NCI-H2081 treated with DMSO at 0.1 percent for 48 hours (cell line): Measurements from ENCODE around the gene FRS2.
A peak's percentile ranks its signal among the peaks of the same experiment; 100 is the strongest.
"Not testable (repeated sequence)": the region's sequence is repeated elsewhere in the genome, so short reads cannot be mapped to it uniquely, and the experiment has no call there.

Source experiments
- DNase-seq: peaks from one replicate; lab custom pipeline; 2025; lab: John Stamatoyannopoulos, UW

Gene FRS2, protein sequence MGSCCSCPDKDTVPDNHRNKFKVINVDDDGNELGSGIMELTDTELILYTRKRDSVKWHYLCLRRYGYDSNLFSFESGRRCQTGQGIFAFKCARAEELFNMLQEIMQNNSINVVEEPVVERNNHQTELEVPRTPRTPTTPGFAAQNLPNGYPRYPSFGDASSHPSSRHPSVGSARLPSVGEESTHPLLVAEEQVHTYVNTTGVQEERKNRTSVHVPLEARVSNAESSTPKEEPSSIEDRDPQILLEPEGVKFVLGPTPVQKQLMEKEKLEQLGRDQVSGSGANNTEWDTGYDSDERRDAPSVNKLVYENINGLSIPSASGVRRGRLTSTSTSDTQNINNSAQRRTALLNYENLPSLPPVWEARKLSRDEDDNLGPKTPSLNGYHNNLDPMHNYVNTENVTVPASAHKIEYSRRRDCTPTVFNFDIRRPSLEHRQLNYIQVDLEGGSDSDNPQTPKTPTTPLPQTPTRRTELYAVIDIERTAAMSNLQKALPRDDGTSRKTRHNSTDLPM

GRCh38 chr12:69470189-69471075 lies at the start of gene FRS2:
FRS2 (plus strand) TSS chr12:69470388; CDS start chr12:69569031, 98,643 bp downstream.
- DNase-seq: peak; percentile 51

DNA sequence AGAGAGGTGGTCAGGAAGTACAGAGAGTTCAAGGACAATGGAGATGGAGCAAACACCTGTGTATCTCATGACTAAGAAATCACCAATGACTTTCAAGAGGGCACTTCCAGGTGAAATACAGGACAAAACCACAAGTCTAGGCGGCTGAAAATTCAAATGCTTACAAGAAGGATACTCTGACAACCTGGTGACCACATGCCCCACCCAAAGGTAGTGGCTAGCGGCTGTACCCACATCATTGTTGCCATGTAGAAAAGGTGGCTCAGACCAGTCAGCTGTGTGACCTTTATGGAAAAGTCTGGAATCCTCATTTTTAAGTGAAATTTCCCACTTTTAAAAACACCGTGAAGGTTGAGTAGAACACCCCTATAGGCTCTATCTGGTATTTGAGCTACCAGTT lies 48.6 kb upstream of the FRS2 start:
- no peak for DNase-seq

DNA sequence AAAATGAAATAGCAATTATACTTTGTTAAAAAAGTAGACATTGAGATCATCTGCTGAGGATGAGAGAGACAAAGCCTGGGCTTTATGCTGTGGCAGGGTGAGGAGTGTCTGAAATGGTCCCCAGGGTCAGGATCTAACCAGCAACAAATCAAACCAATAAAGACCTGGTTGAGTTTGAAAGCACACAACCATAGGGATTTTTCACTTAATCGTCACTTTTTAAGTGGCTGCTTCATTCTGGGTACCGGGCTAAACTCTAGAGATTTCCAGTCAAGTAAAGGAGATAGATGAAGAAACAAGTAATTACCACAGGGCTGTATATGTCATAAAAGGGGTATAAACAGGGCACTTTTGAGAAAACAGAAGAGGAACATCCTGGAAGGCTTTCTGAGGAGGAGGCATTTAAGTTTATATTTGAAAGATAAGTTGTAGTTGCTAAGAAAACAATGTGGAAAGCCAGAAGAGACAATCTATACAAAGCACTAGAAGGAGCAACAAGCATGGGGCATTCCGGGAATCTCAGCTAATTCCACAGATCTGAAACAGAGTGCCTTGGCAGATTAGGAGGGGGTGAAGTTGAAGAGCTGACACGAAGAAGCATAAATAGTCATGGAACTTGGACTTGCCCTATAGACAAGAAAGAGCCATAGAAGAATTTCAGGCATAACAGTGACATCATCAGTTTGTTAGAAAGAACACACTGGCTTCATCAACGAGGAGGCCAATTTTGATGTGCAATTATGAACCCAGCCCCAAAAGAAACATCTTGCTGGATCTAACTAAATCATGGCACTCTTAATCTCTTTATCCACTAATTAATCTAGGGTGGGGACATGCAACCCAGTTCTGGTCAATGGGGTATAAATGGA lies 46.9 kb upstream of the FRS2 start:
- DNase-seq: no peak

DNA sequence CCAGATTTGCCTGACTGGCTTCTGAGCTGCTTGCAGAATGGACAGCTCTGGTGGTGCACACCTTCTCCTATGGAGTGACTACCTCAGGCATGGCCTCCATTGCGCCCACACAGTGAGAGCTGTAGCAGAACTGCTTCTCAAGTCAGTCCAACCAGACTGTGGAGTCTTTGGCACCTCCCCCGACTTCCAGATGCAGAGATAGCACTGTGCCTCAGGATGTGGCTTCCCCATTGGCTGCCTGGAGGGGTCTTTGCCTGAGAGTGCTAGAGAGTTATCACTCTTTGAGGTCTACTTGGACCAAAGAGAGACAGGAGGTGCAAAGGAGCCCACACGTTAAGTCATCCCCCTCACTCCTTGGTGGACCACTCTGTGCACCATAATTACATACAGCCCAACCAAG lies 44.8 kb upstream of the FRS2 start:
- no peak for DNase-seq

DNA sequence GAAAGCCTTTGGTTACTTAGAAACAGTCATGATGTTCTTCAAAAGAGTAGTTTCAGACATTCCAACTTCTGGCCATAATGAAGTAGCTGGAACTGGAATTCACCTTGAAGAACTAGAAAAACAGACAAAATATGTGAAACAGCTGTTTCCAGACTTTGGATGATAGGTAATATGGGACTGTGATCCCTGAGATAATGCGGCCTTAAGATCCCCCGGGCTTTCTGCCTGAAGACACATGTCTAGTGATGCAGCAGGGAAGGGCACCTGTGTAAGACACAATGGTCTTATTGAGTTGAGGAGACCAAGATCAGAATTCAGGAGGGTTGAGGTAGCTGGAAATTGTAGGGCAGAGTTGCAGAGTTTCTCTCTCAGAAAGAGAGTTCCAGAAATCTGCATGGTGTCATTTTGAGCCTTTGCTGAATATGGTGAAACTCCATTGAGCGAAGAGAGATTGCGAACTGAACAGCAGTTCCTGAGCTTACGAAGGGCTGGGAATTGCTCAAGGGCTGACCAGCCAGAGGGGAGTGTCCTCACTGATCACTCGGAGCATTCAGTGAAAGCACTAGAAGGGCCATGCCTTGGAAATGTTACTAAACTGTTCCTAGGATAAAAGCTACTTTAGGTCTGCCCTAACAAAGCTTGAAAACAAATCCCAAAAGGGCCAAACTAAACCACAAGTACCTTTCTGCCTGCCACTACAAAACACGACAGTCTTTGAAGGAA lies 41.7 kb upstream of the FRS2 start:
- DNase-seq: no peak

DNA sequence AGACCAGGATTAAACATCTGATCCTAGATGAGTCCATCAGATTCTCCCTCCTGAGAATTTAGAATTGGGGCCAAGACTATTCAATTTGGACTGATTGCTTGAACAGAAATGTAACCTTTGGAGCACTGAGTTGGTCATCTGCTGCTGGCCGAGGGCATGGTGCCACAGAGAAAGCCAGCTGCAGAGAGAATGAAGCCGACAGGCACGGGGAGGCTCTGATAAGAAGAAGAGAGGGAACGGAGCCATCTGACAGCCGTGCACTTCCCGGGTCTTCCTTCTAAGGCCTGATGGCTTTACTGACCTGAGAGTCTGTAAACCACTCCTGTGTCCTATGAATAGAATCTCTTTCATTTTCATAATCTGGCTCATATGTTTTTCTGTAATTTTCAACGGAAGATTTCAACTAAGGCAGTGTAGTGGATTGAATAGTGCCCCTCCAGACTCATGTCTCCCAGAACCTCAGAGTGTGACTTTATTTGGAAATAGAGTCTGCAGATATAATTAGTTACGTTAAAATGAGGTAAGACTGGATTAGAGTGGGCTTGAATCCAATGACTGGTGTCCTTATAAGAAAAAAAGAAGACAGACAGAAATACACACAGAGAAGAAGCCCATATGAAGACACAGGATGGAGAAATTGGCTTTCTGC lies 39.1 kb upstream of the FRS2 start:
- DNase-seq: no peak

DNA sequence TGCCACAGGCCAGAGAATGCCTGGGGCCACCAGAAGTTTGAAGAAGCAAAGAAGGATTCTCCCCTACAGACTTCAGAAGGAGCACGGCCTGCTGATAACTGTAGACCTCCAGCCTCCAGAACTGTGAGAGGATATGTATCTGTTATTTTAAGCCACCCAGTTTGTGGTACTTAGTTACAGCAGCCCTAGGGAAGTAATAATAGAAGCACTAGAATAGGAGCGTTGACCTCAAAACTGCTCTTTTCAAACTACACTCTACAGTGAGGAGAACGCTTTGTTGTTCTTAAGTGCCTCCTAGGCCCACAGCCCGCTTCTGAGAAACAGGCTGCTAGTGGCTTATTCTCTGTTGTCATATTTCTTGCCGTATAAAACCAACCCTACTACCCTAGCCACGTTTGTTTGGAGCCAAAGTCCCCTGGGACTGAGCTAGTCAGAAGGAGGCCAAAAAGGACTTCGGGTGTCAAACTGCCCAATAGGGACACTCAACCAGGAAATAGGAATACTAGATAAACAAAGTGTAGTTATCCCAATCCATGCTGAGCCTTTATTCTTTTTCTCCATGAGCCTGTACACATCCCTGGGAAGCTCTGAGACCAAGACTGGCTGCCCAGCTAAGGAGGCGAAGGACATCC lies 38.5 kb upstream of the FRS2 start:
- no peak for DNase-seq

- no peak for DNase-seq
These were observed 36.5 kb upstream of the FRS2 start for GRCh38 chr12:69433653-69434052.

GRCh38 chr12:69435644-69436043 lies 34.5 kb upstream of the FRS2 start:
- DNase-seq: no peak

DNA sequence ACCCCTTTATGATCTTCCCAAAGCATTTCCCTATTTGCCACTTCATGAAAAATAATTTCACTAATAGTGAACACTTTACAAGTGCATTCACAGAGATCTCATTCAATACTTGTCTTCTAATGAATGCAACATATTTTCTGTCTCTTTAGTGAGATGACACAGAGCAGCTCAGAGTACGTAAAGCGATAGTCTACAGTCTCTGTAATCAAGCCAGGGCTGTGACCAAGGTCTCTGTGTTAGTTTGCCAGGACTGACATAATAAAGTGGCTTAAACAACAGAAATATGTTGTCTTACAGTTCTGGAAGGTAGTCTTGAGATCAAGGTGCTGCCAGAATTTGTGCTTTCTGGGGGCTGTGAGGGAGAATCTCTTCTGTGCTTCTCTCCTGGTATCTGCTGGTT lies 33.1 kb upstream of the FRS2 start:
- DNase-seq: no peak

DNA sequence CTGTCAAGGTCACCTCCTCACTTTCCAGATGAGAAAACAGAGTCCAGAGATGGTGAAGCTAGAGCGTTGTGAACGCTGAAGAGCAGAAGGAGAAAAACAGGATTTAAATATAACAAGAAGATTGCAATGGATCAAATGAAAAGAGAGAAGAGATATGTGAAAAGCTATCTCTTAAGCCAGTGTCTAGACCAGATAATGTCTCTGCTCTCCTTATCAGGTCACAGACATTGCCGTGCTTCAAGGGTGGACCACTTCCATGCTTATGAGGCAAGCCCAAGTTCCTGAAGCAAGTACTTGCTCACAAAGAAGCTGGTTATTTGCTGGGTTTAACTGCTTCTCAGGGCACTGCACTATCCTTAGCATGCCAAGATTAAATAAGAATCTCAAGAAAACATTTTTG lies 31.6 kb upstream of the FRS2 start:
- no peak for DNase-seq

- DNase-seq: no peak
These were observed 30.2 kb upstream of the FRS2 start for GRCh38 chr12:69440016-69440415.

GRCh38 chr12:69440886-69441285 lies 29.3 kb upstream of the FRS2 start:
- DNase-seq: no peak

DNA sequence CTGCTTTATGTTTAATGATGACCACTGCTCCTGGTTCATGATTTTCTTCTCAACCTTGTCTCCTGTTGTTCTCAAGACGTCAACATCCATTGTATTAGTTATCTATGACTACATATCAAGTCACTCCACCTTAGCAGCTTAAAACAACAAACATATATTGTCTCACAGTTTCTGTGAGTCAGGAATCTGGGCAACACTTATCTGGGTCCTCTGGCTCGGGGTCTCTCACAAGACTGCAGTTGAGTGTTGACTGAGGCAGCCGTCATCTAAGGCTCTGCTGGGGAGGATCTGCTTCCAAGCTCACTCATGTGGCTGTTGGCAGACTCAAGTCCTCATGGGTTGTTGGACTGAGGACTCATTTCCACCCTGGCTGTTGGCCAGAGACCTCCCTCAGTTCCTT lies 27.3 kb upstream of the FRS2 start:
- DNase-seq: no peak

GRCh38 chr12:69443916-69444315 lies 26.3 kb upstream of the FRS2 start:
- no peak for DNase-seq

- no peak for DNase-seq
These were observed 22.3 kb upstream of the FRS2 start for GRCh38 chr12:69447892-69448291.

DNA sequence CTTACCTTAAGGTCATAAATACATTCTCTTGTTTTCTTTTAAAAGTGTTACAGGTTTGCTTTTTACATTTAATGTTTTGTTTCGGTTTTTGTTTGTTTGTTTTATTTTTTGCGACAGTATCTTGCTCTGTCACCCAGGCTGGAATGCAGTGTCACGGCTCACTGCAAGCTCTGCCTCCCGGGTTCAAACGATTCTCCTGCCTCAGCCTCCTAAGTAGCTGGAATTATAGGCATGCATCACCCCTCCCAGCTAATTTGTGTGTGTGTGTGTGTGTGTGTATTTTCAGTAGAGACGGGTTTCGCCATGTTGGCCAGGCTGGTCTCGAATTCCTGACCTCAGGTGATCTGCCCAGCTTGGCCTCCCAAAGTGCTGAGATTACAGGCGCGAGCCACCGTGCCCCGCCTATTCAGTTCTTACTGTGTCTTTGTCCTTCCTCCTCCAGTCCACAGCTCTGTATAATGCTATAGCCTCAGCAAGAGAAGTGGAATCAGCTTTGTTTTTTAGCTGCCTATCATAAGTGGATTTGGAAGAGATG lies 17.5 kb upstream of the FRS2 start:
- DNase-seq: not testable (repeated sequence)

DNA sequence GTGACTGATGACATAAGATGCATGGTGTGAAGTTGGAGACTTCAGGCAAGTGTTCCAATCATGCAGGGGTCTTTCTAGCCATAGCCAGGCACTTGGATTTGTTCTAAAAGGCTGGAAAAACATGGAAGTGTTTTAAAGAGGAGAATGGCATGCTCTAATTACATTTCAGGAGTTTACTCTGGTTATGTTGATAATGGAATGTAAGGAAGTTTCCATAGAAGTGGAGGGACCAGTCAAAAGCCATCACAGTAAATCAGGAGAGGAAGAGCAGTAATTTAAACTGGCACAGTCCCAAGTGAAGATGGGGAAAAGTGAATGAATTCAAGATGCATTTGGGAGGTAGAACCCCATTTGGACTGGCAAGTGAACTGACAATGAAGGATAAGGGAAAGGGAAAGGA lies 13.9 kb upstream of the FRS2 start:
- DNase-seq: no peak

GRCh38 chr12:69457433-69457832 lies 12.8 kb upstream of the FRS2 start:
- peak; percentile 18 for DNase-seq

GRCh38 chr12:69459477-69459876 lies 10.7 kb upstream of the FRS2 start:
- no peak for DNase-seq
